Measurements from ENCODE around the gene ARHGEF17.

The ARHGEF17 gene

GRCh38 chr11:73359930-73360742 lies 52.1 kb downstream of the ARHGEF17 start:
- DNase-seq, result no peak

GRCh38 chr11:73360743-73361369 lies 52.8 kb downstream of the ARHGEF17 start:
- DNase-seq, result no peak

DNA sequence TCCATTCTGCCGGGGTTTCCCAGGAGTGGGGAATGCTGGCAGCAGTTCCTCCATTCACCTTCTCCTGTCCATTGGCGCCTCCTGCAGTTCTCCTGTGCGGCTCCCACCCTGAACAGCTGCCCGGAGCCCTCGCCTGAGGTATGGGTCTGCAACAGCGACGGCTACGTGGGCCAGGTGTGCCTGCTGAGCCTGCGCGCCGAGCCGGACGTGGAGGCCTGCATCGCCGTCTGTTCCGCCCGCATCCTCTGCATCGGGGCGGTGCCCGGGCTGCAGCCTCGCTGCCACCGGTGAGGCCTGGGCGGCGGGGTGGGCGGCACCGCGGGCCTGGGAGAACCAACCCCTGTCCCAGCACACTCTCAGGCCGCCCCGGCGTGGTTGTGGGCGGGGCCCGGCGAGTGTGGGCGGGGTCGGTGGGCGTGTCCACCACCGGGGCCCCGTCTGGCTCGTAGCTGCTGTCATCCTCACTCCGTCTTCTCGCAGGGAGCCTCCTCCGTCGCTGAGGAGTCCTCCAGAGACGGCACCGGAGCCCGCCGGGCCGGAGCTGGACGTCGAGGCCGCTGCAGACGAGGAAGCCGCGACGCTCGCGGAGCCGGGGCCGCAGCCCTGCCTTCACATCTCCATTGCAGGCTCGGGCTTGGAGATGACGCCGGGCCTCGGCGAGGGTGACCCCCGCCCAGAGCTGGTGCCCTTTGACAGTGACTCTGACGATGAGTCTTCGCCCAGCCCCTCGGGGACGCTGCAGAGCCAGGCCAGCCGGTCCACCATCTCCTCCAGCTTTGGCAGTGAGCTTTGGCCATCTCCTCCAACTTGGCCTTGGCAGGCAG lies 54.1 kb downstream of the ARHGEF17 start:
- no peak for DNase-seq

- no peak for DNase-seq
Measured at GRCh38 chr11:73363147-73363546, 55.1 kb downstream of the ARHGEF17 start.

DNA sequence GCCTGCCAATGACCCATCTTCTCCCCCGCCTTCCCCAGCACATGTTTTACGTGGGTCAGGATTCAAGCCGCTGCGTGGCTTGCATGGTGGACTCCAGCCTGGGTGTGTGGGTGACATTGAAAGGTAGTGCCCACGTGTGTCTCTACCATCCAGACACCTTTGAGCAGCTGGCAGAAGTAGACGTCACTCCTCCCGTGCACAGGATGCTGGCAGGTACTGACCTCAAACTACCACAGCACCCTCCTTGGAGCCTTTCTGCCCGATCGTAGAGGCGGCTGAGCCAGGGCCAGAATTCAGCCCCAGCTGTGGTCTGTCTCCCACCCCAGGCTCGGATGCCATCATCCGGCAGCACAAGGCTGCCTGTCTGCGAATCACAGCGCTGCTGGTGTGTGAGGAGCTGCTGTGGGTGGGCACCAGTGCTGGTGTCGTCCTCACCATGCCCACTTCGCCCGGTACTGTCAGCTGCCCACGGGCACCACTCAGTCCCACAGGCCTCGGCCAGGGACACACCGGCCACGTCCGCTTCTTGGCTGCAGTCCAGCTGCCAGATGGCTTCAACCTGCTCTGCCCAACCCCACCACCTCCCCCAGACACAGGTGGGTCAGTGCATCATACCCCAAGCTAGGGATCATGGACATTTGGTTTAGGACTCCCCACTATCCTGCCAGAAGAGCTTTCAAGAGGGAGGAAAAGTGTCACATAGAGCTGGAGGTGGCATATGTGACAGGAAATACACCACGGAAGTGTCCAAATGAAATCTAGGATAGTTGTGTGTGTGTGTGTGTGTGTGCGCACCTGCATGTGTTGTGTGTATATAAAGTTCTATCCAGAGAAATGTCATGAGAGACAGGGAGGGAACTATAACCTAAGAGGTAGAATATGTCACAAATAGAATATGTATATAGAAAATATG lies 57.5 kb downstream of the ARHGEF17 start:
- DNase-seq, result no peak

DNA sequence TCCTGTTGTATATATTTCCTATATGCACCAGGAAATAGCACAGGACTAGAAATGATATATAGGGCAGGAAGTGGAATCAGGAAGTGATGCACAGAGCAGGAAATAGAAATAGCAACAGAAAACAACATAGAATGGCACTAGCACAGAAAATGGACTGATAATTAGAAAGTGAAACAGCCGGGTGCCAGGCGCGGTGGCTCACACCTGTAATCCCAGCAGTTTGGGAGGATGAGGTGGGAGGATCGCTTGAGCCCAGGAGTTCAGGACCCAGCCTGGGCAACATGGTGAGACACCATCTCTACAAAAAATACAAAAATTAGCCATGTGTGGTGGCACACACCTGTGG lies 58.2 kb downstream of the ARHGEF17 start:
- DNase-seq, result no peak

DNA sequence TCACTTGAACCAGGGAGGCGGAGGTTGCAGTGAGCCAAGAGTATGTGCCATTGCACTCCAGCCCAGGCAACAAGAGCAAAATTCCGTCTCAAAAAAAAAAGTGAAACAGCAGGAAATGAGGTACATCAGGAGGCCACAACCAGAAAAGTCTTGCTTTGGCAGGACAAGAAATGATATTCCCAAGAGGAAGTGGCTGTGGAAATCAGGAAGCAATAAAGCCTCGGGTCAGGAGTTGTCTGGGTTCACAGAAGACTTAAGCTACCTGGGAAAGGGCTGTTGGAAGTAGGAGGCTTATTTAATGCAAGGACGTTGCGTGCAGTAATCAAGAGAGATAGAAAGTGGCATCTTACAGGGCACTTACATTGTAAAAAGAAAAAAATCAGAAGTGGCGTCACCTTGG lies 58.9 kb downstream of the ARHGEF17 start:
- DNase-seq, result no peak

- DNase-seq, result no peak
Measured at GRCh38 chr11:73367482-73368024, 59.5 kb downstream of the ARHGEF17 start.

- no peak for DNase-seq
Measured at GRCh38 chr11:73372375-73372993, 64.4 kb downstream of the ARHGEF17 start.

DNA sequence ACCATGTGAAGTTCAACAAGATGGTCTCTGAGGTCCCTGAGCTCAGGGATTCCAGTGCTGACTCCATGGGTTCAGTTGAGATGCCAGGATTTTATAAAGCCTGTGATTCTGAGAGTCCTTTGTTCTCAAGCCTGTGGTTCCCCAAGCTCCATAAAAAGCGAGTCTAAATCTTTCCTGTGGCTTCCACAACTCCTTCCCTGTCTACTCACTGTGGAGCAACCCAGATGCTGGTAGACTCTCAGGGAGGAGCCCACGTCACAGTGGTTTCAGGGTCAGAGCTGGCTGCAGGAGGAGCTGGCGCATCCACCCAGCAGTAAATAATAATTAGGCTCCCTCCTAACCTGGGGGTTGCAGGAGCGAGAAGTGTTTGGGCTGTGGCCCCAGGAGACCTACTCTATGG lies 66.1 kb downstream of the ARHGEF17 start:
- no peak for DNase-seq

DNA sequence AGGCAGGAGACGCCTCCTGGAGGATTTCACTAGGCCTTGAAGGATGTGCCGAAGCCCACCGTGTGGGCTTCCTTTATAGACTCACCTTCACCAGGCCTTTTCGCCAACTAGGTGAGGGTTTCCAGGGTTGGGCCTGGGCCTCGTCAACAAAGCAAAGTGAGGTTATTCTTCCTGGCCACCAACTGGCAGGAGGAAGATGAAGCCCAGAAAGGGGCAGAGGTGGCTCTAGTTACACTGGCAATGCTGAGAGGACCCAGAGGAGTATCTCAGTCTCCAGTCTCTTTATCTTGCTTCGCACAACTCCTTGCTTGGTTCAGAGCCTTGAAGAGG lies 67.7 kb downstream of the ARHGEF17 start:
- DNase-seq, result no peak

- peak; percentile 94 for DNase-seq
Measured at GRCh38 chr11:73376160-73376802, 68.2 kb downstream of the ARHGEF17 start, which contains the start of gene RELT. Gene RELT, plus strand, starts transcription at chr11:73376399. Its CDS starts 12,738 bp downstream, at chr11:73389137.

DNA sequence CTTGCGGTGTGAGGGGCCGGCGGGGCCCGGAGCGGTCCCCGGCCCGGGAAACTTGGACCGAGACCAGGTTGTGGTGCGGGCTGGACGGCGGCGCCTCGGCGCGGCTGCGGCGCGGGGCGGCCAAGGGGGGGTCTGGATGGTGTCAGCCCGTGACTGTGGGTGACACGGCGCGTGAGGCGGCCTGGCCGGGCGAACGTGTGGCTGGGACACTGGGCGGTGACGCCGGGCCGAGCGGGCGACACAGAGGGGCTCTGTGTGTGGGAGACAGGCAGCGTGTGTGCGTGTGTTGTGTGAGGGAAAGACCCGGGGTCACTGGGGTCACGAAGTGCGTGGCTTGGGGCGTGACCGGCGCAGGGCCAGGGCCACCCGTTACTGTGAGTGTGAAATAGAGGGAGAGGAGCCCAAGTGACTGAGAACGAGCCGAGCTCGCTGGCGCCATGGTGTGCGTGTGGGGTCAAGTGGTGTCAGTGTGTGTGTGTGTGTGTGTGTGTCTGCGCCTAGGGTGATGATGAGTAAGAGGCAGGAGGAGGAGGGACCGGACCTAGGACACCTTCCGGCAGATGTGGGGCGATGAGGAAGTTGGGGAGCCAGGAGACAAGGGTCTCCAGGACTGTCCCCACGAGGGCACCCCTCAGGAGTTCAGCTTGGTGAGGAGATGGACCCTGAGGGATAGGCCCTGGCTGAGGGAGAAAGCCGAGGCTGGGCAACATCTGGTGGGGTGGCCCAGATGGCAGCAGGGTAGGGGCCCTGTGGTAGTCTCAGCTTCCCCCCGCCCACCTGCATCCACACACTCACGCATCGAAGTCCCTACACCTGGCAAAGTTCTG lies 68.9 kb downstream of the ARHGEF17 start:
- DNase-seq, result no peak

DNA sequence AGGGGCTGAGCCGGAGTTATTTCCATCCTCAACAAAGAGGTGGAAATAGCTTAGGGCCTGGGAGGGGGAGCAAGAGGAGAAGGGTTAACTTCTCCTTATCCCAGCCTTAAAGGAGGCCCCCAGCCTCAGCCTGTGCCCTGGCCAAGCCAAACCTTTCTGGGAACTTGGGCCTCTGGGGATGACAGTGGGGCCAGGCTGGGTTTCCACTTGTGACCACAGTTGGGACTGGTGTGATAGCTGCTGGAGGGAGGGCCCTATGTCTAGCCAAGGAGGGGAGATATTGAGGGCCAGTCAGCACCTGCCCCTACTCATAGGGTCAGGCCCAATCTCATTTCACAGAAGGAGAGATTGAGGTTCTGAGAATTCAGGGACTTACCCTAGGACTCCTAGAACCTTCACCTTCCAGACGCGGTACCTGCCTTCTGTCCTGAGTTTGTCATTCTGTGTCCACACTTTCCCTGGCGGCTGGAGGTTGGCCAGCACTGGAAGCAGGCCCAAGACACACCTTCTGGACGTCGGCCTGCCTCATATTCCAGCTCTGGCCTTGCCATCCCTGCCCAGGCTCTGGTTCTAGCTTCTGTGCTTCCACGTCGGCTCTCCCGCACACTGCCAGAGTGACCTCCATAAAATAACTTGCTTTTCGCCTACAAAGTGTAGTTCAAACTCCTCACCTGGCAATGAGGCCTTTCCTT lies 71.3 kb downstream of the ARHGEF17 start:
- DNase-seq, result no peak

DNA sequence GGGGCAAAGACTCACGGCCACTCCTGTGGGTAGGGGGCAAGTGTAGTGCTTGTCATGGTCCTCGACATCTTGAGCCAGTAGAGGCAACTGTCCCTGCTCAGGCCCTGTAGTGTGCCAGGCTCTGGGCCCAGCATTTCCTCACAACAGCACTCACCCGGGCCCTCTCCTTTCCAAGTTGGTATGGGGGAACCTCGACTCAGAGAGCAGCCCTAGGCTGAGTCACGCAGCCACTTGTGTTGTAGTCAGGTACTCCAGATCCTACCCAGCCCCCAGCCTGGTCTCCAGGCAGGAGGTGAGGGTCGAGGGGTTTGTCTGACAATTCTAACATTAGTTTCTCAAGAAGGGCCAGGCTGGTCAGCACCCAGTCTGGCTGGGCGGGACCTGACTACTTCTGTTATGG lies 72.3 kb downstream of the ARHGEF17 start:
- no peak for DNase-seq

DNA sequence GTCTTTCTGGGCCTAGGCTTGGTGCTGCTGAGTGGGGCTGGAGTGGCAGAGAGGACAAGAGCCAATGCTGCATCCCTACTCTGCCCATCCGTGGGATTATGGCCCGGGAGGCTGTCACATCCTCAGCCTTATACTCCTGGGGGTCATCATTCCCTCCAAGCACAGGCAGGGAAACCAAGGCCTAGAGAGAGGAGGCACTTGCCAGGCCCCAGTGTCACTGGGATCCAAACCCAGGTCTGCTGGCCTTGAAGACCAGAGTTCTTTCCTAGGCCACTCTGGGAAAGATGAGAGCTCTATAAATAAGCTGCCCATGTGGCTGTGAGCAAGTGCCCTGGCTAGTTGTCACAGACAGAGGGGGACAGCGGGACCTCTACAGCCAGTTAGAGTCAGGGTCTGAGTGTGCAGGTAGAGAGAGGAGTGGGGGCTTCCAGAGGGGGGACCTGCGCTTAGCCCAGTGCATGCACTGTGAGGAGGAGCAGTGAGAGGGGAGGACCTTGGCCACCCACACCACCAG lies 72.9 kb downstream of the ARHGEF17 start:
- no peak for DNase-seq

- DNase-seq, result no peak
Measured at GRCh38 chr11:73381589-73381988, 73.5 kb downstream of the ARHGEF17 start.

- no peak for DNase-seq
Measured at GRCh38 chr11:73382183-73382582, 74.1 kb downstream of the ARHGEF17 start.

DNA sequence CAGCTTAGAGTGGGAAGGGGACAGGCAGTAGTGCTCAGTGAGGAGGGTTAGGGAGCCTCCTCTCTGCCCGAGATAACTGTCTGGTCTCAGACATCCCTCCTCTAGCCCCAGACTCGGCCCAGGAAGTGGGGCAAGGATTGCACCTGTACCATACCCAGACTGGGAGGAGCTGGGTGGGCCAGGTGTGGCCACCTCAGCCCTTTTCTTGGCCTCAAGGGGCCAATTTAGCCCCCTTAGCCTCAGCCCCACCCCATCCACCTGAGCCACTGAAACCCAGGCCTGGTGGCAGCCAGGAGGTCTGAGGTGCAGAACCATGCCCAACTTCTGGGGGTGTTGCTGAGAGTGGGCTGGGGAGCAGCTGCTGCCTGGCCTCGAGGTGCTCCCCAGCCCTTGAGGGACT lies 74.7 kb downstream of the ARHGEF17 start:
- no peak for DNase-seq

Data from right forelimb (tissue), 1 donor.